ENCODE measurements around the gene RAB11FIP5.

DNA sequence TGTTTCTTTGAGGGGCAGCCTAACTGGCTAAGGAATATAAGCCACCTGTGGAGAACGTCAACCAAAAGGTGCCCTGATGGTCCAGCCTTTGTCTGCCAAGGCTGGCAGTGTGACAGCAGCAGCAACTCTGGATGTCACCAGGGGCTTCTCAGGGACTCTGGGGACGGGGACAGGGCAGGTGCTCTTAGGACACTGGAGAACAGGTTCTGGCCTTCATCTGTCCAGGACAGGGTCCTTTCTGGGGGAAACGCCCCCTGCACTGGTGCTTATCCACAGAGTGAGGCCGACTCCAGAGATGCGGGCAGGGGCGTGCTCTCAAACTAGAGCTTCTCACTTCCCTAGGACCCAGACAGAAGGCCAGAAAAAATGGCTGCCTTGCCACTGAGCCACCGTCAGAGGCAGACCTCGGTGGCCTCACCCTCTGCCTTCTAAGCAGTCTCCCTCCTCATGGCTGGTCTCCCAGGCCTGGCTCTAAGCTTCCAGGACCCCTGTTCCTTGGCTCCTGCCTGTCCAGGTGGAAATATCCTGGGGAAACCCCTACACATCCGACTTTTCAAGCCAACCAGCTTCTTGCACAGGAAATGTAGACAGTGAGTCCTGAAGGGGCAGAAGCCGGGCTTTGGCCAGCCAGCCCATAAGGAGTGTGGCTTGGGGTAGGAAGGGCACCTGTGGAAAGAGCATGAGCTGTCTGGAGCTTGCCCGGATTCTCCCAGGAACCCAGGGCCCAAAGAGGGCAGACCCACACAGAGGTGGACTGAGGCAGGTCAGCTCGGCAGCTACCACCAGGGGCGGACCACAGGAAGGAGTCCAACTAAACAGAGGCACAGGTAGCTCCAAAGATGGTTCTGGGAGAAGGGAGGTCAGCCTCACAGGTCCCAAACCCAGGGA lies 30.0 kb downstream of the RAB11FIP5 start:
- TF ChIP-seq, protein P1, sequence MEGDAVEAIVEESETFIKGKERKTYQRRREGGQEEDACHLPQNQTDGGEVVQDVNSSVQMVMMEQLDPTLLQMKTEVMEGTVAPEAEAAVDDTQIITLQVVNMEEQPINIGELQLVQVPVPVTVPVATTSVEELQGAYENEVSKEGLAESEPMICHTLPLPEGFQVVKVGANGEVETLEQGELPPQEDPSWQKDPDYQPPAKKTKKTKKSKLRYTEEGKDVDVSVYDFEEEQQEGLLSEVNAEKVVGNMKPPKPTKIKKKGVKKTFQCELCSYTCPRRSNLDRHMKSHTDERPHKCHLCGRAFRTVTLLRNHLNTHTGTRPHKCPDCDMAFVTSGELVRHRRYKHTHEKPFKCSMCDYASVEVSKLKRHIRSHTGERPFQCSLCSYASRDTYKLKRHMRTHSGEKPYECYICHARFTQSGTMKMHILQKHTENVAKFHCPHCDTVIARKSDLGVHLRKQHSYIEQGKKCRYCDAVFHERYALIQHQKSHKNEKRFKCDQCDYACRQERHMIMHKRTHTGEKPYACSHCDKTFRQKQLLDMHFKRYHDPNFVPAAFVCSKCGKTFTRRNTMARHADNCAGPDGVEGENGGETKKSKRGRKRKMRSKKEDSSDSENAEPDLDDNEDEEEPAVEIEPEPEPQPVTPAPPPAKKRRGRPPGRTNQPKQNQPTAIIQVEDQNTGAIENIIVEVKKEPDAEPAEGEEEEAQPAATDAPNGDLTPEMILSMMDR (conservative IDR thresholded peaks at IDR 0.05; ENCODE audit: low read depth in 2 of 2): no peak
- TF ChIP-seq JUNB (IDR thresholded peaks at IDR 0.05; ENCODE audit: unreplicated experiment): no peak
- TF ChIP-seq, protein P2, sequence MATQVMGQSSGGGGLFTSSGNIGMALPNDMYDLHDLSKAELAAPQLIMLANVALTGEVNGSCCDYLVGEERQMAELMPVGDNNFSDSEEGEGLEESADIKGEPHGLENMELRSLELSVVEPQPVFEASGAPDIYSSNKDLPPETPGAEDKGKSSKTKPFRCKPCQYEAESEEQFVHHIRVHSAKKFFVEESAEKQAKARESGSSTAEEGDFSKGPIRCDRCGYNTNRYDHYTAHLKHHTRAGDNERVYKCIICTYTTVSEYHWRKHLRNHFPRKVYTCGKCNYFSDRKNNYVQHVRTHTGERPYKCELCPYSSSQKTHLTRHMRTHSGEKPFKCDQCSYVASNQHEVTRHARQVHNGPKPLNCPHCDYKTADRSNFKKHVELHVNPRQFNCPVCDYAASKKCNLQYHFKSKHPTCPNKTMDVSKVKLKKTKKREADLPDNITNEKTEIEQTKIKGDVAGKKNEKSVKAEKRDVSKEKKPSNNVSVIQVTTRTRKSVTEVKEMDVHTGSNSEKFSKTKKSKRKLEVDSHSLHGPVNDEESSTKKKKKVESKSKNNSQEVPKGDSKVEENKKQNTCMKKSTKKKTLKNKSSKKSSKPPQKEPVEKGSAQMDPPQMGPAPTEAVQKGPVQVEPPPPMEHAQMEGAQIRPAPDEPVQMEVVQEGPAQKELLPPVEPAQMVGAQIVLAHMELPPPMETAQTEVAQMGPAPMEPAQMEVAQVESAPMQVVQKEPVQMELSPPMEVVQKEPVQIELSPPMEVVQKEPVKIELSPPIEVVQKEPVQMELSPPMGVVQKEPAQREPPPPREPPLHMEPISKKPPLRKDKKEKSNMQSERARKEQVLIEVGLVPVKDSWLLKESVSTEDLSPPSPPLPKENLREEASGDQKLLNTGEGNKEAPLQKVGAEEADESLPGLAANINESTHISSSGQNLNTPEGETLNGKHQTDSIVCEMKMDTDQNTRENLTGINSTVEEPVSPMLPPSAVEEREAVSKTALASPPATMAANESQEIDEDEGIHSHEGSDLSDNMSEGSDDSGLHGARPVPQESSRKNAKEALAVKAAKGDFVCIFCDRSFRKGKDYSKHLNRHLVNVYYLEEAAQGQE (IDR thresholded peaks at IDR 0.05; ENCODE audit: unreplicated experiment): no peak
- TF ChIP-seq CREB1 (CRISPR knock-in tag; IDR thresholded peaks at IDR 0.05; ENCODE audit: low read depth): no peak
- TF ChIP-seq EZH2phosphoT487 (IDR thresholded peaks at IDR 0.05; ENCODE audit: unreplicated experiment): no peak
- TF ChIP-seq POLR2AphosphoS5 (IDR thresholded peaks at IDR 0.05; ENCODE audit: low read depth): no peak
- no peak for TF ChIP-seq EZH2 (IDR thresholded peaks at IDR 0.05; ENCODE audit: low read depth, unreplicated experiment)
- TF ChIP-seq ZNF331 (CRISPR knock-in tag; IDR thresholded peaks at IDR 0.05; ENCODE audit: low read depth): no peak
- TF ChIP-seq NANOG (IDR thresholded peaks at IDR 0.05; ENCODE audit: borderline replicate concordance): no peak
- TF ChIP-seq, protein P3, sequence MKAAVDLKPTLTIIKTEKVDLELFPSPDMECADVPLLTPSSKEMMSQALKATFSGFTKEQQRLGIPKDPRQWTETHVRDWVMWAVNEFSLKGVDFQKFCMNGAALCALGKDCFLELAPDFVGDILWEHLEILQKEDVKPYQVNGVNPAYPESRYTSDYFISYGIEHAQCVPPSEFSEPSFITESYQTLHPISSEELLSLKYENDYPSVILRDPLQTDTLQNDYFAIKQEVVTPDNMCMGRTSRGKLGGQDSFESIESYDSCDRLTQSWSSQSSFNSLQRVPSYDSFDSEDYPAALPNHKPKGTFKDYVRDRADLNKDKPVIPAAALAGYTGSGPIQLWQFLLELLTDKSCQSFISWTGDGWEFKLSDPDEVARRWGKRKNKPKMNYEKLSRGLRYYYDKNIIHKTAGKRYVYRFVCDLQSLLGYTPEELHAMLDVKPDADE (IDR thresholded peaks at IDR 0.05): no peak
- TF ChIP-seq ZNF114 (CRISPR knock-in tag; IDR thresholded peaks at IDR 0.05): no peak
- TF ChIP-seq, protein P4, sequence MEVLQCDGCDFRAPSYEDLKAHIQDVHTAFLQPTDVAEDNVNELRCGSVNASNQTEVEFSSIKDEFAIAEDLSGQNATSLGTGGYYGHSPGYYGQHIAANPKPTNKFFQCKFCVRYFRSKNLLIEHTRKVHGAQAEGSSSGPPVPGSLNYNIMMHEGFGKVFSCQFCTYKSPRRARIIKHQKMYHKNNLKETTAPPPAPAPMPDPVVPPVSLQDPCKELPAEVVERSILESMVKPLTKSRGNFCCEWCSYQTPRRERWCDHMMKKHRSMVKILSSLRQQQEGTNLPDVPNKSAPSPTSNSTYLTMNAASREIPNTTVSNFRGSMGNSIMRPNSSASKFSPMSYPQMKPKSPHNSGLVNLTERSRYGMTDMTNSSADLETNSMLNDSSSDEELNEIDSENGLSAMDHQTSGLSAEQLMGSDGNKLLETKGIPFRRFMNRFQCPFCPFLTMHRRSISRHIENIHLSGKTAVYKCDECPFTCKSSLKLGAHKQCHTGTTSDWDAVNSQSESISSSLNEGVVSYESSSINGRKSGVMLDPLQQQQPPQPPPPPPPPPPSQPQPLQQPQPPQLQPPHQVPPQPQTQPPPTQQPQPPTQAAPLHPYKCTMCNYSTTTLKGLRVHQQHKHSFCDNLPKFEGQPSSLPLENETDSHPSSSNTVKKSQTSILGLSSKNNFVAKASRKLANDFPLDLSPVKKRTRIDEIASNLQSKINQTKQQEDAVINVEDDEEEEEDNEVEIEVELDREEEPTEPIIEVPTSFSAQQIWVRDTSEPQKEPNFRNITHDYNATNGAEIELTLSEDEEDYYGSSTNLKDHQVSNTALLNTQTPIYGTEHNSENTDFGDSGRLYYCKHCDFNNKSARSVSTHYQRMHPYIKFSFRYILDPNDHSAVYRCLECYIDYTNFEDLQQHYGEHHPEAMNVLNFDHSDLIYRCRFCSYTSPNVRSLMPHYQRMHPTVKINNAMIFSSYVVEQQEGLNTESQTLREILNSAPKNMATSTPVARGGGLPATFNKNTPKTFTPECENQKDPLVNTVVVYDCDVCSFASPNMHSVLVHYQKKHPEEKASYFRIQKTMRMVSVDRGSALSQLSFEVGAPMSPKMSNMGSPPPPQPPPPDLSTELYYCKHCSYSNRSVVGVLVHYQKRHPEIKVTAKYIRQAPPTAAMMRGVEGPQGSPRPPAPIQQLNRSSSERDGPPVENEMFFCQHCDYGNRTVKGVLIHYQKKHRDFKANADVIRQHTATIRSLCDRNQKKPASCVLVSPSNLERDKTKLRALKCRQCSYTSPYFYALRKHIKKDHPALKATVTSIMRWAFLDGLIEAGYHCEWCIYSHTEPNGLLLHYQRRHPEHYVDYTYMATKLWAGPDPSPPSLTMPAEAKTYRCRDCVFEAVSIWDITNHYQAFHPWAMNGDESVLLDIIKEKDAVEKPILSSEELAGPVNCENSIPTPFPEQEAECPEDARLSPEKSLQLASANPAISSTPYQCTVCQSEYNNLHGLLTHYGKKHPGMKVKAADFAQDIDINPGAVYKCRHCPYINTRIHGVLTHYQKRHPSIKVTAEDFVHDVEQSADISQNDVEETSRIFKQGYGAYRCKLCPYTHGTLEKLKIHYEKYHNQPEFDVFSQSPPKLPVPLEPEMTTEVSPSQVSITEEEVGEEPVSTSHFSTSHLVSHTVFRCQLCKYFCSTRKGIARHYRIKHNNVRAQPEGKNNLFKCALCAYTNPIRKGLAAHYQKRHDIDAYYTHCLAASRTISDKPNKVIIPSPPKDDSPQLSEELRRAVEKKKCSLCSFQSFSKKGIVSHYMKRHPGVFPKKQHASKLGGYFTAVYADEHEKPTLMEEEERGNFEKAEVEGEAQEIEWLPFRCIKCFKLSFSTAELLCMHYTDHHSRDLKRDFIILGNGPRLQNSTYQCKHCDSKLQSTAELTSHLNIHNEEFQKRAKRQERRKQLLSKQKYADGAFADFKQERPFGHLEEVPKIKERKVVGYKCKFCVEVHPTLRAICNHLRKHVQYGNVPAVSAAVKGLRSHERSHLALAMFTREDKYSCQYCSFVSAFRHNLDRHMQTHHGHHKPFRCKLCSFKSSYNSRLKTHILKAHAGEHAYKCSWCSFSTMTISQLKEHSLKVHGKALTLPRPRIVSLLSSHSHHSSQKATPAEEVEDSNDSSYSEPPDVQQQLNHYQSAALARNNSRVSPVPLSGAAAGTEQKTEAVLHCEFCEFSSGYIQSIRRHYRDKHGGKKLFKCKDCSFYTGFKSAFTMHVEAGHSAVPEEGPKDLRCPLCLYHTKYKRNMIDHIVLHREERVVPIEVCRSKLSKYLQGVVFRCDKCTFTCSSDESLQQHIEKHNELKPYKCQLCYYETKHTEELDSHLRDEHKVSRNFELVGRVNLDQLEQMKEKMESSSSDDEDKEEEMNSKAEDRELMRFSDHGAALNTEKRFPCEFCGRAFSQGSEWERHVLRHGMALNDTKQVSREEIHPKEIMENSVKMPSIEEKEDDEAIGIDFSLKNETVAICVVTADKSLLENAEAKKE (CRISPR knock-in tag; IDR thresholded peaks at IDR 0.05): no peak
- TF ChIP-seq STAT1 (IDR thresholded peaks at IDR 0.05; ENCODE audit: unreplicated experiment): no peak
